ENCODE results near the gene NGFR.

Gene NGFR

GRCh38 chr17:49497148-49498028 lies 2.3 kb downstream of the NGFR start (continued):
- peak; percentile 98 for TF ChIP-seq PRDM10 (tag by site-specific recombination; IDR thresholded peaks at IDR 0.05)
- no peak for TF ChIP-seq ZSCAN4 (tag by site-specific recombination; IDR thresholded peaks at IDR 0.05)
- TF ChIP-seq, protein P1, sequence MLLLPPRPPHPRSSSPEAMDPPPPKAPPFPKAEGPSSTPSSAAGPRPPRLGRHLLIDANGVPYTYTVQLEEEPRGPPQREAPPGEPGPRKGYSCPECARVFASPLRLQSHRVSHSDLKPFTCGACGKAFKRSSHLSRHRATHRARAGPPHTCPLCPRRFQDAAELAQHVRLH (tag by site-specific recombination; IDR thresholded peaks at IDR 0.05): no peak
- TF ChIP-seq ZNF664 (tag by site-specific recombination; IDR thresholded peaks at IDR 0.05): no peak
- TF ChIP-seq ZNF707 (tag by site-specific recombination; IDR thresholded peaks at IDR 0.05): no peak
- TF ChIP-seq KLF1 (tag by site-specific recombination; IDR thresholded peaks at IDR 0.05): no peak
- no peak for TF ChIP-seq MZF1 (tag by site-specific recombination; IDR thresholded peaks at IDR 0.05; ENCODE audit: borderline replicate concordance)
- no peak for TF ChIP-seq ZNF585B (tag by site-specific recombination; IDR thresholded peaks at IDR 0.05)
- no peak for TF ChIP-seq ZNF266 (tag by site-specific recombination; IDR thresholded peaks at IDR 0.05; ENCODE audit: low read depth)
- peak; percentile 69; the same call in 1 of the 2 replicates for TF ChIP-seq SCRT1 (tag by site-specific recombination; IDR thresholded peaks at IDR 0.05; ENCODE audit: borderline replicate concordance)
- no peak for TF ChIP-seq ZNF776 (tag by site-specific recombination; IDR thresholded peaks at IDR 0.05; ENCODE audit: borderline replicate concordance)
- TF ChIP-seq ZBTB10 (tag by site-specific recombination; IDR thresholded peaks at IDR 0.05): 0 out of 2 replicates have a peak, but pooled peaks have one; percentile 71
- TF ChIP-seq ZNF292 (tag by site-specific recombination; IDR thresholded peaks at IDR 0.05; ENCODE audit: borderline replicate concordance, low read depth): no peak
- TF ChIP-seq BCL6B (tag by site-specific recombination; IDR thresholded peaks at IDR 0.05): no peak
- TF ChIP-seq ZNF140 (tag by site-specific recombination; IDR thresholded peaks at IDR 0.05): no peak
- peak; percentile 81 for TF ChIP-seq GLIS2 (tag by site-specific recombination; IDR thresholded peaks at IDR 0.05)
- TF ChIP-seq ZNF335 (tag by site-specific recombination; conservative IDR thresholded peaks at IDR 0.05): peak; percentile 82
- no peak for TF ChIP-seq ZNF121 (tag by site-specific recombination; IDR thresholded peaks at IDR 0.05)
- TF ChIP-seq ZNF654 (tag by site-specific recombination; IDR thresholded peaks at IDR 0.05; ENCODE audit: low read depth): no peak
- TF ChIP-seq ZBTB17 (tag by site-specific recombination; IDR thresholded peaks at IDR 0.05): peak; percentile 100
- TF ChIP-seq ZNF274 (IDR thresholded peaks at IDR 0.05; ENCODE audit: low read length): no peak
- TF ChIP-seq ZNF274 (tag by site-specific recombination; IDR thresholded peaks at IDR 0.05; ENCODE audit: borderline replicate concordance): no peak
- no peak for TF ChIP-seq ZNF248 (tag by site-specific recombination; IDR thresholded peaks at IDR 0.05)
- TF ChIP-seq FEZF1 (tag by site-specific recombination; IDR thresholded peaks at IDR 0.05): peak; percentile 42; the same call in 1 of the 2 replicates
- TF ChIP-seq ZNF692 (tag by site-specific recombination; IDR thresholded peaks at IDR 0.05): no peak
- TF ChIP-seq ZNF132 (tag by site-specific recombination; IDR thresholded peaks at IDR 0.05; ENCODE audit: borderline replicate concordance): no peak

Measured in HEK293 (cell line).